Measurements from ENCODE around the gene ETV3L. TPM values are rescaled to one million over a fixed set of nuclear protein-coding genes. Genes with fewer than 3 reads are reported as not detected.

The ETV3L gene
- total and polyA plus RNA-seq, 2 experiments from 2014 or later = not detected

GRCh38 chr1:157116737-157117103, 17.1 kb upstream of the ETV3L start:
- no peak overlapping the region for H2AFZ ChIP-seq
- no peaks in the 10 kb centered on the region for H4K20me1 ChIP-seq (replicated peaks; ENCODE audit: insufficient read depth)
- no peaks in the 10 kb centered on the region for H3K36me3 ChIP-seq (ENCODE audit: insufficient read depth)
- H3K4me3 Mint-ChIP-seq = no peak overlapping the region
- H3K4me1 ChIP-seq (ENCODE audit: insufficient read depth) = peaks cover 55% of the 10 kb centered on the region
- no peak overlapping the region for H3K4me2 ChIP-seq
- H3K4me1 Mint-ChIP-seq = peaks cover 68% of the 10 kb centered on the region
- H3K27ac Mint-ChIP-seq = no peak overlapping the region
- ATAC-seq = no peak
- H3K79me2 ChIP-seq (replicated peaks; ENCODE audit: insufficient read depth) = no peaks in the 10 kb centered on the region
- no peaks in the 10 kb centered on the region; the same call in 1 of the 3 replicates for H3K9me3 Mint-ChIP-seq
- H3K4me3 ChIP-seq = no peak overlapping the region
- H3K27ac ChIP-seq (ENCODE audit: low read depth) = no peak overlapping the region
- H3K36me3 Mint-ChIP-seq (ENCODE audit: low read depth) = no peaks in the 10 kb centered on the region; the same call in 2 of the 3 replicates
- H3K9me2 ChIP-seq (ENCODE audit: insufficient read depth) = no peaks in the 10 kb centered on the region
- H3K27me3 Mint-ChIP-seq (ENCODE audit: insufficient read depth, low read depth, poor library complexity) = peaks cover 25% of the 10 kb centered on the region
- DNase-seq (ENCODE audit: low spot score) = no peak
- H3K27me3 ChIP-seq (ENCODE audit: insufficient read depth) = no peaks in the 10 kb centered on the region; the same call in 1 of the 2 replicates
- no peak for TF ChIP-seq STAT1 (IDR thresholded peaks at IDR 0.05; ENCODE audit: unreplicated experiment)
- TF ChIP-seq POLR2AphosphoS5 (IDR thresholded peaks at IDR 0.05; ENCODE audit: low read depth) = no peak
- no peak for TF ChIP-seq ZNF331 (CRISPR knock-in tag; IDR thresholded peaks at IDR 0.05; ENCODE audit: low read depth)
- no peak for TF ChIP-seq JUNB (IDR thresholded peaks at IDR 0.05; ENCODE audit: unreplicated experiment)
- TF ChIP-seq CREB1 (CRISPR knock-in tag; IDR thresholded peaks at IDR 0.05; ENCODE audit: low read depth) = no peak
- no peak for TF ChIP-seq CTCF (conservative IDR thresholded peaks at IDR 0.05; ENCODE audit: low read depth in 2 of 2)
- no peak for TF ChIP-seq EZH2 (IDR thresholded peaks at IDR 0.05; ENCODE audit: low read depth, unreplicated experiment)
- TF ChIP-seq ZNF462 (CRISPR knock-in tag; IDR thresholded peaks at IDR 0.05) = no peak
- TF ChIP-seq ZNF114 (CRISPR knock-in tag; IDR thresholded peaks at IDR 0.05) = no peak
- no peak for TF ChIP-seq ETS1 (IDR thresholded peaks at IDR 0.05)
- no peak for TF ChIP-seq EZH2phosphoT487 (IDR thresholded peaks at IDR 0.05; ENCODE audit: unreplicated experiment)
- TF ChIP-seq REST (IDR thresholded peaks at IDR 0.05; ENCODE audit: unreplicated experiment) = no peak
- TF ChIP-seq NANOG (IDR thresholded peaks at IDR 0.05; ENCODE audit: borderline replicate concordance) = no peak
- peaks cover 9% of the 10 kb centered on the region; the same call in 1 of the 2 replicates for H3F3A ChIP-seq (replicated peaks; ENCODE audit: low read depth)
